ENCODE measurements around the gene PSEN1. TPM values are rescaled to one million over a fixed set of nuclear protein-coding genes. Genes with fewer than 3 reads are reported as not detected.

The PSEN1 gene
- total RNA-seq, 2 experiments from 2014 or later = 23.5 to 23.7 TPM

GRCh38 chr14:73258076-73258475 lies 121.8 kb downstream of the PSEN1 start:
- Mint-ChIP-seq H3K9me3 (no peaks in the 10 kb centered on the region), H3K27ac (no peak overlapping the region), H3K4me1 (peaks cover 4% of the 10 kb centered on the region), H3K27me3 (no peaks in the 10 kb centered on the region), H3K4me3 (no peak overlapping the region), H3K36me3 (no peaks in the 10 kb centered on the region)
- DNase-seq = no peak

GRCh38 chr14:73258845-73259611 lies 122.7 kb downstream of the PSEN1 start:
- H3K27ac Mint-ChIP-seq = no peak overlapping the region
- H3K4me1 Mint-ChIP-seq = peaks cover 4% of the 10 kb centered on the region
- peaks cover 3% of the 10 kb centered on the region for H3K27me3 Mint-ChIP-seq
- no peak for DNase-seq
- H3K36me3 Mint-ChIP-seq = no peaks in the 10 kb centered on the region
- no peak overlapping the region for H3K4me3 Mint-ChIP-seq
- H3K9me3 Mint-ChIP-seq = no peaks in the 10 kb centered on the region

GRCh38 chr14:73259837-73260236 lies 123.5 kb downstream of the PSEN1 start:
- H3K27me3 Mint-ChIP-seq = peaks cover 9% of the 10 kb centered on the region

GRCh38 chr14:73260574-73260973 lies 124.3 kb downstream of the PSEN1 start:
- no peak overlapping the region for H3K4me3 Mint-ChIP-seq
- H3K9me3 Mint-ChIP-seq = no peaks in the 10 kb centered on the region
- H3K27me3 Mint-ChIP-seq = peaks cover 12% of the 10 kb centered on the region
- H3K4me1 Mint-ChIP-seq = peaks cover 4% of the 10 kb centered on the region
- no peaks in the 10 kb centered on the region for H3K36me3 Mint-ChIP-seq
- no peak for DNase-seq
- H3K27ac Mint-ChIP-seq = no peak overlapping the region

More at GRCh38 chr14:73259837-73260236, 123.5 kb downstream of the PSEN1 start:
- Mint-ChIP-seq H3K27ac (no peak overlapping the region), H3K36me3 (no peaks in the 10 kb centered on the region), H3K4me3 (no peak overlapping the region), H3K4me1 (peaks cover 4% of the 10 kb centered on the region), H3K9me3 (no peaks in the 10 kb centered on the region)
- no peak for DNase-seq

- Mint-ChIP-seq H3K4me1 (peaks cover 4% of the 10 kb centered on the region), H3K27me3 (peaks cover 12% of the 10 kb centered on the region), H3K36me3 (no peaks in the 10 kb centered on the region), H3K27ac (no peak overlapping the region), H3K9me3 (no peaks in the 10 kb centered on the region), H3K4me3 (no peak overlapping the region)
- no peak for DNase-seq
These were observed 124.8 kb downstream of the PSEN1 start for GRCh38 chr14:73261075-73261474.

GRCh38 chr14:73261520-73262426 lies 125.5 kb downstream of the PSEN1 start:
- Mint-ChIP-seq H3K27me3 (peaks cover 12% of the 10 kb centered on the region), H3K27ac (no peak overlapping the region), H3K4me3 (no peak overlapping the region), H3K36me3 (no peaks in the 10 kb centered on the region), H3K4me1 (peaks cover 4% of the 10 kb centered on the region), H3K9me3 (no peaks in the 10 kb centered on the region)
- no peak for DNase-seq

GRCh38 chr14:73262427-73263183 lies 126.3 kb downstream of the PSEN1 start:
- H3K9me3 Mint-ChIP-seq = no peaks in the 10 kb centered on the region
- H3K27ac Mint-ChIP-seq = no peak overlapping the region
- peaks cover 12% of the 10 kb centered on the region for H3K27me3 Mint-ChIP-seq
- DNase-seq = no peak
- no peaks in the 10 kb centered on the region for H3K36me3 Mint-ChIP-seq
- H3K4me1 Mint-ChIP-seq = peaks cover 4% of the 10 kb centered on the region
- H3K4me3 Mint-ChIP-seq = no peak overlapping the region

GRCh38 chr14:73263606-73264005 lies 127.3 kb downstream of the PSEN1 start:
- DNase-seq = no peak
- H3K4me3 Mint-ChIP-seq = no peak overlapping the region
- no peak overlapping the region for H3K27ac Mint-ChIP-seq
- H3K4me1 Mint-ChIP-seq = no peaks in the 10 kb centered on the region
- no peaks in the 10 kb centered on the region for H3K36me3 Mint-ChIP-seq
- peaks cover 12% of the 10 kb centered on the region for H3K27me3 Mint-ChIP-seq
- H3K9me3 Mint-ChIP-seq = no peaks in the 10 kb centered on the region

GRCh38 chr14:73264080-73264884 lies 128.0 kb downstream of the PSEN1 start:
- DNase-seq = no peak
- Mint-ChIP-seq H3K36me3 (no peaks in the 10 kb centered on the region), H3K27me3 (peaks cover 16% of the 10 kb centered on the region), H3K27ac (no peak overlapping the region), H3K9me3 (no peaks in the 10 kb centered on the region), H3K4me3 (no peak overlapping the region), H3K4me1 (no peaks in the 10 kb centered on the region)

- Mint-ChIP-seq H3K27me3 (peaks cover 16% of the 10 kb centered on the region), H3K4me3 (no peak overlapping the region), H3K36me3 (no peaks in the 10 kb centered on the region), H3K4me1 (peaks cover 3% of the 10 kb centered on the region), H3K9me3 (no peaks in the 10 kb centered on the region), H3K27ac (no peak overlapping the region)
- DNase-seq = no peak
These were observed 128.8 kb downstream of the PSEN1 start for GRCh38 chr14:73264885-73265720.

GRCh38 chr14:73265721-73266046 lies 129.4 kb downstream of the PSEN1 start:
- no peaks in the 10 kb centered on the region for H3K9me3 Mint-ChIP-seq
- H3K4me1 Mint-ChIP-seq = peaks cover 7% of the 10 kb centered on the region
- H3K4me3 Mint-ChIP-seq = no peak overlapping the region
- H3K27ac Mint-ChIP-seq = no peak overlapping the region
- H3K27me3 Mint-ChIP-seq = peaks cover 21% of the 10 kb centered on the region
- no peak for DNase-seq
- no peaks in the 10 kb centered on the region for H3K36me3 Mint-ChIP-seq

GRCh38 chr14:73266317-73266716 lies 130.0 kb downstream of the PSEN1 start:
- Mint-ChIP-seq H3K9me3 (no peaks in the 10 kb centered on the region), H3K36me3 (no peaks in the 10 kb centered on the region), H3K4me1 (peaks cover 7% of the 10 kb centered on the region), H3K27me3 (peaks cover 23% of the 10 kb centered on the region), H3K27ac (no peak overlapping the region), H3K4me3 (no peak overlapping the region)
- no peak for DNase-seq

- H3K4me3 Mint-ChIP-seq = no peak overlapping the region
- H3K36me3 Mint-ChIP-seq = no peaks in the 10 kb centered on the region
- H3K4me1 Mint-ChIP-seq = peaks cover 7% of the 10 kb centered on the region
- no peak for DNase-seq
- H3K27ac Mint-ChIP-seq = no peak overlapping the region
- peaks cover 23% of the 10 kb centered on the region for H3K27me3 Mint-ChIP-seq
- no peaks in the 10 kb centered on the region for H3K9me3 Mint-ChIP-seq
These were observed 131.2 kb downstream of the PSEN1 start for GRCh38 chr14:73267474-73267873.
